ENCODE results near the gene MOV10.

DNA sequence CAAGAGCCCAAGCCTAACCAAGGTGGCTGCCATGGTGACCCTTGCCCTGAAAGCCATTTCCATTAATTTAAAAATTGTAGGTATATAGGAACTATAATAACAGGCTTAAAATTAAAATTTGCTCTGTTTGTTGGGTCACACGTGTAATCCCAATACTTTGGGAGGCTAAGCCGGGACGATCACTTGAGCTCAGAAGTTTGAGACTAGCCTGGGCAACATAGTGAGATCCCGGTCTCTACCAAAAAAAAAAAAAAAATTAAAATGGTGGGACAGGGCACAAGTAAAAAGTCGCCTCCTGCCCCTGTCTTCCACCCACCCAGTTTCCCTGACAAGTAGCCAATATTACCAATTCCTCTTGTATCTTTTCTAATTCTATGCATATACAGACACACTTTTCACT, 48.3 kb upstream of the MOV10 start:
- TF ChIP-seq, protein P1, sequence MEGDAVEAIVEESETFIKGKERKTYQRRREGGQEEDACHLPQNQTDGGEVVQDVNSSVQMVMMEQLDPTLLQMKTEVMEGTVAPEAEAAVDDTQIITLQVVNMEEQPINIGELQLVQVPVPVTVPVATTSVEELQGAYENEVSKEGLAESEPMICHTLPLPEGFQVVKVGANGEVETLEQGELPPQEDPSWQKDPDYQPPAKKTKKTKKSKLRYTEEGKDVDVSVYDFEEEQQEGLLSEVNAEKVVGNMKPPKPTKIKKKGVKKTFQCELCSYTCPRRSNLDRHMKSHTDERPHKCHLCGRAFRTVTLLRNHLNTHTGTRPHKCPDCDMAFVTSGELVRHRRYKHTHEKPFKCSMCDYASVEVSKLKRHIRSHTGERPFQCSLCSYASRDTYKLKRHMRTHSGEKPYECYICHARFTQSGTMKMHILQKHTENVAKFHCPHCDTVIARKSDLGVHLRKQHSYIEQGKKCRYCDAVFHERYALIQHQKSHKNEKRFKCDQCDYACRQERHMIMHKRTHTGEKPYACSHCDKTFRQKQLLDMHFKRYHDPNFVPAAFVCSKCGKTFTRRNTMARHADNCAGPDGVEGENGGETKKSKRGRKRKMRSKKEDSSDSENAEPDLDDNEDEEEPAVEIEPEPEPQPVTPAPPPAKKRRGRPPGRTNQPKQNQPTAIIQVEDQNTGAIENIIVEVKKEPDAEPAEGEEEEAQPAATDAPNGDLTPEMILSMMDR (IDR thresholded peaks at IDR 0.05), result no peak
- TF ChIP-seq POLR2A (IDR thresholded peaks at IDR 0.05), result no peak
